HG03571 (cell line): Measurements from ENCODE around the gene PID1.

Source experiments
- ATAC-seq: cut with Tn5 transposase; IDR thresholded peaks from one replicate; pipeline ENCODE4 v1.9.1; 2021; ENCODE audit not compliant: unreplicated experiment

Gene PID1

DNA sequence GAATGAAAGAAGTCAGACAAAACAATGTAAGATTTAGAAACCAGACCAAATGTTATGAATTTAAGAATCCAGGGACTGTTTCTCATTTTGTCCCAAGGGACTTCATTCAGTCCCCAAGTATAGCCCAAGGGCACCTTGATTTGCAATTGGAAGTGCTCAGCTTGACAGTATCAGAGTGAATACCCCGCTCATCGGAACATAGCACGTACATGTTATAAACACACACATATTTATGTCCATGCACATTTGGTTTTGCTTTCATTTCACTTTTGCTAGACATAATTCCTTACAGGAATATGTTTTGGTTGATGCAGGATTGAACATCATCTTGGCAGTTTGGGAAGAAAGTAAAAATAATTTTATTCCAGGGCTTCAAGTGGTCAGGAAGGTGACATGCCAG, 100.2 kb downstream of the PID1 start:
- ATAC-seq: no peak

DNA sequence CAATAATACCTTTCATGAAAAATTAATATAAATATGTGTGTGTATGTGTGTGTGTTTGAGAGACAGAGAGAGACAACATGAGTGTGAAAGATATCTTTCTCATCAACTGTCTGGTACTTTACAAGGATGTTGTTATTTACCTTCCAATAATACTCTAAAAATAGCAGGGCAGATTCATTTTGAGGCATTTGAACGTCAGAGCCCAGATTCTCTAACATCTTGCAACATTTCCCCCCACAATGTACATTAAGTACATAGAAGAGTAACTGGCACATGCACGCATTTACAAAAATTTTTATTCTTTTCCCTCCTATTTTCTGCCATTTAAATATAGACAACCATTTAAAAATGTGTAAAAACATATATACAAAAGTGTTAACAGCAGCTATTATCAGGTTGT, 100.9 kb downstream of the PID1 start:
- no peak for ATAC-seq

DNA sequence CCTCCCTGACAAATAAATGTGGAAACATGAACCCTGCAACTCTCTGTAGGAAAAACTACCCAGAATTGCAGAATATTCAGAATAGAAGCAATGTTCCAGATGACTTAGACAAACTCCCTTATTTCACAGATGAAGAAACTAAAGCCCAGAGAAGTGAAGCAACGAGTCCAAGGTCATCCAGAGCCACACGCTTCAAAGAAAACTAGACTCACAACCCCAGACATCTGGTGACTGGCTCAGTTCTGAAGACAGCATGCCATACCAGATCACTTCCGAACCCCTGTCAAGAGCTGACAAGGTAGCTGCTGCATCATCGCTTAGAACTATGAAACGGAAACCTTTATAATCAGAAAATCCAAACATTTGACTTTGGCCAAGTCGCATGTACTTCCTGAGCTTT, 101.3 kb downstream of the PID1 start:
- no peak for ATAC-seq

- no peak for ATAC-seq
Measured at GRCh38 chr2:229164545-229165249, 106.4 kb downstream of the PID1 start.

DNA sequence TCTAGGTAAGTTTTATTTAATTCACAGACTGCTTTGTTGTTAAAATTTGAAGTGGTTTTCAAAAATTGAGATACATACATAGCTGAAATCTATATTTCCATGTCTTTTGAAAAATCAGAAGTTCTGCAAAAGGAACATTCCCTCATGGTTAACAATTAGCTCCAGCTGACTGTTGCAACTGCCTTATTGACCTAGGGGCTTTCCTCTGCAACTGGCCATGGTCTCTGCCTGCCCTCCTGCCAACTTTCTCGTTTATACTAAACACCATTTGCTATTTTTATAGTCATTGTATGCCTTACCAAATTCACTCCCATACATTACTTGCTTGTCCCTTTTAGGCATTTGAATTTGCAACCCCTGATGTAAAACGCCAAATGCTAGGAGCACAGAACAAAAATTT, 107.2 kb downstream of the PID1 start:
- no peak for ATAC-seq

GRCh38 chr2:229162015-229162414, 109.1 kb downstream of the PID1 start:
- no peak for ATAC-seq

DNA sequence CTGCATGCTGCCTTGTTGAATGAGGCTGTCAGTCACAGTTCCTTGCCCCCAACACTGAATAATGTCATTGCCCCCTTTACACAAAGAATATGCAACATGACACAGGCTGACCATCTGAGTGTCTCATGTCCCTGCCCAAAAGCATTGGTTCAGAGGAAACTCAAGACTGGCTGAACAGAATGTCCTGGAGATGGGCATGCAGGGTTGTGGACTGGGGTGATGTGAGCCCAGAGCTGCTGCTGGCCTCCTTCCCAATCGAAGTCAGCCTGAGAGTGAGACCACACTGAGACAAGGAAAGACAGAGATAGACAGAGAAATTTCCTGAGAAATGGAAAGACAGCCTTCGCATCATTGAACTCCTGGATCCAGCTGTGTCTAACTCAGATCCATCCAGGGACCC, 110.1 kb downstream of the PID1 start:
- ATAC-seq: no peak

DNA sequence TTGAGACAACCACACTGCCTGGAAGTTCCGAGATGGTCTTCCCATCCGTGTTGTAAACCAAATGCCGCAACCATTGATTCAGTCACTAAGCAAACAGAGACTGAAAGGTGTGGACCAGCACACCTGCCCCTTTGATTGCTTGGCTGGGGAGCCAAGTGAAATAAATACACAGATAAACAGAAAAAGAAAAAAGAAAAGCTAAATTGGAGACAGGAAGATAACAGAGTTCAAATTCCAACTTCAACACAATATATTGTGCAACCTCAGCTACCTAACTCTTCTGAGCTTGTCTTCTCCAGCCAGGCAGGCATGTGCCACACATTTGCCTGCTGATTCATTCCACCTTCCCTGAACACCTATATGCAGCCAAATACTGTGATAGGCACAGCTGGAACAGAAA, 110.9 kb downstream of the PID1 start:
- ATAC-seq: no peak

- ATAC-seq: no peak
Measured at GRCh38 chr2:229159405-229159804, 111.7 kb downstream of the PID1 start.

- ATAC-seq: no peak
Measured at GRCh38 chr2:229154381-229154780, 116.7 kb downstream of the PID1 start.

DNA sequence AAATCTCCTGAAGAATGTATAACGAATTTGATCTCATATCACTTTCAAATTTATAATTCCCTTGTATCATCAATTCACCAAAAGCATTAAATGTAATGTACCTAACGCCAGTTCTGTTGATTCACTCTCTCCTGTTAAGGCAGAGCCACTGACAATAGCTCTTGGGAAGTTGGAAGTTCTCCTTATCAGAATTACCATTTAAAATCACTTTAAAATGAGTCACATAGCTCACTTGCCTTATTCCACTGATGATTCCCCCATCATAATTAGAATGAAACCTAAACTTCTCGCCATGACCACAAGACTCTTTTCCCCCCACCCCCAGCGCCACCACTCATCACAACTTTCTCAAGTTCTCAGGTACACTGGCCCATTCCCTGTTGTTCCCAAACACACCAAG, 117.1 kb downstream of the PID1 start:
- ATAC-seq: no peak

- no peak for ATAC-seq
Measured at GRCh38 chr2:229153267-229153666, 117.8 kb downstream of the PID1 start.

DNA sequence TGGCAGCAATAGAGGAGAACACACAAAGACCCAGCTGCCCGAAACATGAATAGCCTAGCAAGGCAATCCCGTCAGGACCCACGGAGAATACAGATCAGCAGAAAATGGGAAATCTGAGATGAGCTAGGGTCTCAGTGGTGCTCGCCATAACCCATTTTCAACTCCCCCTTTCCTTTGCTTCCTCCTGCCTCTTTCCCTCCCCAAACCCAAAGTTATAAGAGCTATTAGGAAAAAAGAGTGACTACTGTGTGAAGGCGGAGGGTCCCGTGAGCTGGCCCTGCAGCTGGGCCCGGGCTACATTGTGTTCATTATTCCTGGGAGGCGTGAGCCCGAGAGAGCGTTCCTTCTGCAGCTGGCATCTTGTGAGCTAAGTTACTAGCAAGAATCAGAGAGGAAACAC, 118.4 kb downstream of the PID1 start:
- no peak for ATAC-seq

- no peak for ATAC-seq
Measured at GRCh38 chr2:229150317-229150716, 120.8 kb downstream of the PID1 start.

DNA sequence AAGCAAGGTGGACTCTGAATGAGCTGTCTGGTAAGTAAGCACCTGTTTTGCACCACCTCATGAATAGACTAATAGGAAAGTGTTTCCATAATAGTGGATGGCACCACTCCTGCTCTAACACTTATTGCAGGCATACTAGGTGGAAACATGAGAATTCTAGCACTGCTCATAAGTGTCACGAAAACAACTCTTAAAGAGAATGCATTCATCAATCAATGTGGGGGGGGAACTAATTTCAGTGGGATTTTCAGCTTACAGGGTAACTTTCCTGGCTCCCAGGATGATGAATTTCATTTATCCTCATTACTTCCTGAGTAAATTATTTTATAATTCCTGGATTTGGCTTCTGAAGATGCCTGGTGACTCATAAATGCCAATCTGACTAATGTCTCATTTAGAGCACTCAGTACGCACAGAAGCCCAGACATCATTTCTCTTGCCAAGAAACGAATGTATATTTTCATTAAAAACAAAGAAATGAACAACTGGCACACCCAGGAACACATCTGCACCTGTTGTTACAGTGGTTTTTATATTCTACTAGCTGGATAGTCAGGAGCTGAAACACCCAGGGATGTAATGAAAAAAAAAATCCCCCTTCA, 129.6 kb downstream of the PID1 start:
- no peak for ATAC-seq

- ATAC-seq: no peak
Measured at GRCh38 chr2:229137639-229138038, 133.4 kb downstream of the PID1 start.

DNA sequence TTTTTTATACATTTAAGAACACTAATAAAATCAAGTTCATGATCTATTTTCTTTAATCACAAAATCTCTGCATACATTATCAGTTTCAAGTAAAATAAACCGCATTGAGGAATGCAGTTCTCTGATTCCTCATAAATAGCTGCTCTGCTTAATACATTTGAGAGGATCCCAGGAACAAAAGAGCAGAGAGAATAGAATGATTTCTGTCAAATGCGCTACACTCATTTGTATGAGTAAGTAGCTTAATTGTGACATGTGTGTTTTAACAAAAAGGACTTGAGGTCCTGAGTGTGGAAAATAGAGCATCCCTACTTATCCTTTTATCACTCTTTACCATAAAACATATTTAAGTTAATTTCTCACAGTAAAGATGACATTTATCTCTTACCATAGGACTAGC, 134.0 kb downstream of the PID1 start:
- no peak for ATAC-seq

- ATAC-seq: no peak
Measured at GRCh38 chr2:229133155-229133772, 137.8 kb downstream of the PID1 start.

GRCh38 chr2:229132236-229132635, 138.9 kb downstream of the PID1 start:
- no peak for ATAC-seq

- ATAC-seq: no peak
Measured at GRCh38 chr2:229130522-229130921, 140.6 kb downstream of the PID1 start.

- ATAC-seq: no peak
Measured at GRCh38 chr2:229129738-229130371, 141.2 kb downstream of the PID1 start.

DNA sequence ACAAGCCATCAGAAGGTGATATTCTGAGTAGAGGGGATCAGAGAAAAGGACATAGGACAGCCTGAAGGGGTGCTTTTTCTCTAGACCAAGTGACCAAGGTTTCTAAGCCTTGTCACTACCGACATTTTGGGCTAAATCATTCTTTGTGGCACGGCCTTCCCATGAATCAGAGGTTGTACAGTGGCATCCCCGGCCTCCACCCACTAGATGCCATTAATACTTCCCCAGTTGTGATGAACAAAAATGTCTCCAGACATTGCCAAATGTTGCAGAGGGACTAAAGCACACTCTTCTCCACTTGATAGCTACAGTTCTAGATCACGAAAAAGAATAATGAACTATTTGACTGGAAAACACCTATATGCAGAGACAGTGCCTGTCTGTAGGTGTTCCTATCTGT, 143.6 kb downstream of the PID1 start:
- ATAC-seq: no peak
